HCT116 (cell line): Measurements from ENCODE around the gene OLFML2A.

Source experiments
- CEBPB ChIP-seq: IDR thresholded peaks from 2 replicates; pipeline ENCODE4 v1.6.1; 2012; ENCODE audit warnings: low read depth
- ELF1 ChIP-seq: IDR thresholded peaks from 2 replicates; pipeline ENCODE4 v1.6.1; 2012; ENCODE audit warnings: low read depth, borderline replicate concordance
- EZH2 ChIP-seq: fragments of 200-600 bp; sonication (generic); IDR thresholded peaks from 2 replicates; pipeline ENCODE4 v1.6.1; 2017; ENCODE audit warnings: antibody characterized with exemption, mixed run types
- POLR2A ChIP-seq: IDR thresholded peaks from 2 replicates; pipeline ENCODE4 v1.7.0; 2011; ENCODE audit warnings: borderline replicate concordance; ENCODE audit not compliant: insufficient read depth, insufficient read length; ENCODE audit errors: extremely low read depth
- POLR2AphosphoS5 ChIP-seq: IDR thresholded peaks from 2 replicates; pipeline ENCODE4 v1.6.1; 2011; ENCODE audit warnings: mild to moderate bottlenecking, low read depth, low read length, moderate library complexity
- RAD21 ChIP-seq: IDR thresholded peaks from 2 replicates; pipeline ENCODE4 v1.6.1; 2012; ENCODE audit warnings: low read depth, mild to moderate bottlenecking
- SP1 ChIP-seq: IDR thresholded peaks from 2 replicates; pipeline ENCODE4 v1.6.1; 2012; ENCODE audit warnings: low read depth
- YY1 ChIP-seq: IDR thresholded peaks from 2 replicates; pipeline ENCODE4 v1.6.1; 2011; ENCODE audit warnings: low read length, low read depth, moderate library complexity, mild to moderate bottlenecking; ENCODE audit not compliant: insufficient replicate concordance; ENCODE audit errors: extremely low read depth
- ZFX ChIP-seq: fragments of 450-650 bp; IDR thresholded peaks from 2 replicates; pipeline ENCODE4 v1.6.1; 2017
- TF ChIP-seq, protein P1 (sequence below), 3 experiments: fragments of 200-600 bp in 1 of 3; sonication (generic) in 1 of 3; IDR thresholded peaks in 2 of 3; conservative IDR thresholded peaks in 1 of 3; 2 replicates each; pipeline ENCODE4 v1.5.1; 2012 to 2017; ENCODE audit warnings: low read depth in 2 of 3, low read length in 2 of 3, antibody characterized with exemption in 1 of 3, borderline replicate concordance in 1 of 3, control low read depth in 1 of 3, mild to moderate bottlenecking in 1 of 3, mixed read lengths in 1 of 3, mixed run types in 1 of 3, moderate library complexity in 1 of 3; ENCODE audit not compliant: insufficient read depth in 1 of 3
- TF ChIP-seq, protein P2 (sequence below): IDR thresholded peaks from 2 replicates; pipeline ENCODE4 v1.6.1; 2012; ENCODE audit warnings: low read depth
- TF ChIP-seq, protein P3 (sequence below): IDR thresholded peaks from 2 replicates; pipeline ENCODE4 v1.6.1; 2011; ENCODE audit warnings: mild to moderate bottlenecking, low read length, moderate library complexity; ENCODE audit not compliant: insufficient replicate concordance; ENCODE audit errors: extremely low read depth
- TF ChIP-seq, protein P4 (sequence below): IDR thresholded peaks from 2 replicates; pipeline ENCODE4 v1.6.1; 2012
- TF ChIP-seq, protein P5 (sequence below): IDR thresholded peaks from 2 replicates; pipeline ENCODE4 v1.6.1; 2012

DNA sequence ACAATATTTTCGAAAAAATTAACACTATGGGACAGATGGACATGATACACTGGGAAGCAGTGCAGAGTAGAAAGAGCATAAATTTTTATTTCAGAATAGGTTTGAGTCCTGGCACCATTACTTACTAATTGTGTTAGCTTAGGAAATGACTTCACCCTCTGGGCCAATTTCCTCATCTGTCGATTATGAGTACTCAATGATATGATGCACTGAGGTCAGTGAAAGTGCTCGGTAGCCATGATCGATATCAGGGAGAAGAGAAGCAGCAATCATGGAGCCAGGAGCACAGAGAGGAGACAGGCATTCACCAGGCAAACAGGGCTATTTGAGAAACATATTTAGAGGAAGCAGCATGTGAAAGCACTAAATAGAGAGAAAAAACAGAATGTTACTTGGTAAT lies 35.3 kb upstream of the OLFML2A start:
- TF ChIP-seq, protein P1, sequence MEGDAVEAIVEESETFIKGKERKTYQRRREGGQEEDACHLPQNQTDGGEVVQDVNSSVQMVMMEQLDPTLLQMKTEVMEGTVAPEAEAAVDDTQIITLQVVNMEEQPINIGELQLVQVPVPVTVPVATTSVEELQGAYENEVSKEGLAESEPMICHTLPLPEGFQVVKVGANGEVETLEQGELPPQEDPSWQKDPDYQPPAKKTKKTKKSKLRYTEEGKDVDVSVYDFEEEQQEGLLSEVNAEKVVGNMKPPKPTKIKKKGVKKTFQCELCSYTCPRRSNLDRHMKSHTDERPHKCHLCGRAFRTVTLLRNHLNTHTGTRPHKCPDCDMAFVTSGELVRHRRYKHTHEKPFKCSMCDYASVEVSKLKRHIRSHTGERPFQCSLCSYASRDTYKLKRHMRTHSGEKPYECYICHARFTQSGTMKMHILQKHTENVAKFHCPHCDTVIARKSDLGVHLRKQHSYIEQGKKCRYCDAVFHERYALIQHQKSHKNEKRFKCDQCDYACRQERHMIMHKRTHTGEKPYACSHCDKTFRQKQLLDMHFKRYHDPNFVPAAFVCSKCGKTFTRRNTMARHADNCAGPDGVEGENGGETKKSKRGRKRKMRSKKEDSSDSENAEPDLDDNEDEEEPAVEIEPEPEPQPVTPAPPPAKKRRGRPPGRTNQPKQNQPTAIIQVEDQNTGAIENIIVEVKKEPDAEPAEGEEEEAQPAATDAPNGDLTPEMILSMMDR (IDR thresholded peaks at IDR 0.05 in 2 of 3, conservative IDR thresholded peaks at IDR 0.05 in 1 of 3; ENCODE audit: borderline replicate concordance in 1 of 3, insufficient read depth in 1 of 3, low read depth in 2 of 3, low read length in 2 of 3): no peak
- TF ChIP-seq POLR2A: no peak
- TF ChIP-seq ELF1: no peak
- no peak for TF ChIP-seq POLR2AphosphoS5
- TF ChIP-seq ZFX: no peak
- no peak for TF ChIP-seq CEBPB
- no peak for TF ChIP-seq YY1
- TF ChIP-seq, protein P2, sequence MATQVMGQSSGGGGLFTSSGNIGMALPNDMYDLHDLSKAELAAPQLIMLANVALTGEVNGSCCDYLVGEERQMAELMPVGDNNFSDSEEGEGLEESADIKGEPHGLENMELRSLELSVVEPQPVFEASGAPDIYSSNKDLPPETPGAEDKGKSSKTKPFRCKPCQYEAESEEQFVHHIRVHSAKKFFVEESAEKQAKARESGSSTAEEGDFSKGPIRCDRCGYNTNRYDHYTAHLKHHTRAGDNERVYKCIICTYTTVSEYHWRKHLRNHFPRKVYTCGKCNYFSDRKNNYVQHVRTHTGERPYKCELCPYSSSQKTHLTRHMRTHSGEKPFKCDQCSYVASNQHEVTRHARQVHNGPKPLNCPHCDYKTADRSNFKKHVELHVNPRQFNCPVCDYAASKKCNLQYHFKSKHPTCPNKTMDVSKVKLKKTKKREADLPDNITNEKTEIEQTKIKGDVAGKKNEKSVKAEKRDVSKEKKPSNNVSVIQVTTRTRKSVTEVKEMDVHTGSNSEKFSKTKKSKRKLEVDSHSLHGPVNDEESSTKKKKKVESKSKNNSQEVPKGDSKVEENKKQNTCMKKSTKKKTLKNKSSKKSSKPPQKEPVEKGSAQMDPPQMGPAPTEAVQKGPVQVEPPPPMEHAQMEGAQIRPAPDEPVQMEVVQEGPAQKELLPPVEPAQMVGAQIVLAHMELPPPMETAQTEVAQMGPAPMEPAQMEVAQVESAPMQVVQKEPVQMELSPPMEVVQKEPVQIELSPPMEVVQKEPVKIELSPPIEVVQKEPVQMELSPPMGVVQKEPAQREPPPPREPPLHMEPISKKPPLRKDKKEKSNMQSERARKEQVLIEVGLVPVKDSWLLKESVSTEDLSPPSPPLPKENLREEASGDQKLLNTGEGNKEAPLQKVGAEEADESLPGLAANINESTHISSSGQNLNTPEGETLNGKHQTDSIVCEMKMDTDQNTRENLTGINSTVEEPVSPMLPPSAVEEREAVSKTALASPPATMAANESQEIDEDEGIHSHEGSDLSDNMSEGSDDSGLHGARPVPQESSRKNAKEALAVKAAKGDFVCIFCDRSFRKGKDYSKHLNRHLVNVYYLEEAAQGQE: no peak
- TF ChIP-seq EZH2: no peak
- TF ChIP-seq RAD21: no peak
- TF ChIP-seq, protein P3, sequence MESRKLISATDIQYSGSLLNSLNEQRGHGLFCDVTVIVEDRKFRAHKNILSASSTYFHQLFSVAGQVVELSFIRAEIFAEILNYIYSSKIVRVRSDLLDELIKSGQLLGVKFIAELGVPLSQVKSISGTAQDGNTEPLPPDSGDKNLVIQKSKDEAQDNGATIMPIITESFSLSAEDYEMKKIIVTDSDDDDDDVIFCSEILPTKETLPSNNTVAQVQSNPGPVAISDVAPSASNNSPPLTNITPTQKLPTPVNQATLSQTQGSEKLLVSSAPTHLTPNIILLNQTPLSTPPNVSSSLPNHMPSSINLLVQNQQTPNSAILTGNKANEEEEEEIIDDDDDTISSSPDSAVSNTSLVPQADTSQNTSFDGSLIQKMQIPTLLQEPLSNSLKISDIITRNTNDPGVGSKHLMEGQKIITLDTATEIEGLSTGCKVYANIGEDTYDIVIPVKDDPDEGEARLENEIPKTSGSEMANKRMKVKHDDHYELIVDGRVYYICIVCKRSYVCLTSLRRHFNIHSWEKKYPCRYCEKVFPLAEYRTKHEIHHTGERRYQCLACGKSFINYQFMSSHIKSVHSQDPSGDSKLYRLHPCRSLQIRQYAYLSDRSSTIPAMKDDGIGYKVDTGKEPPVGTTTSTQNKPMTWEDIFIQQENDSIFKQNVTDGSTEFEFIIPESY: no peak
- TF ChIP-seq, protein P4, sequence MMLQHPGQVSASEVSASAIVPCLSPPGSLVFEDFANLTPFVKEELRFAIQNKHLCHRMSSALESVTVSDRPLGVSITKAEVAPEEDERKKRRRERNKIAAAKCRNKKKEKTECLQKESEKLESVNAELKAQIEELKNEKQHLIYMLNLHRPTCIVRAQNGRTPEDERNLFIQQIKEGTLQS: no peak
- TF ChIP-seq SP1: no peak
- TF ChIP-seq, protein P5, sequence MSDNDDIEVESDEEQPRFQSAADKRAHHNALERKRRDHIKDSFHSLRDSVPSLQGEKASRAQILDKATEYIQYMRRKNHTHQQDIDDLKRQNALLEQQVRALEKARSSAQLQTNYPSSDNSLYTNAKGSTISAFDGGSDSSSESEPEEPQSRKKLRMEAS: no peak
